ENCODE results near the gene CNGA3. TPM values are rescaled to one million over a fixed set of nuclear protein-coding genes. Genes with fewer than 3 reads are reported as not detected.

Gene CNGA3
- total RNA-seq, 1 donor from 2014 or later, result 3.7 TPM

GRCh38 chr2:98310010-98310409 lies 36.2 kb upstream of the CNGA3 start:
- peaks cover 21% of the 10 kb centered on the region for H3K27me3 Mint-ChIP-seq
- no peak for TF ChIP-seq CTCF (conservative IDR thresholded peaks at IDR 0.05)
- peaks cover 9% of the 10 kb centered on the region for H3K4me1 Mint-ChIP-seq (ENCODE audit: unreplicated experiment)
- no peak overlapping the region for H3K27ac Mint-ChIP-seq
- no peaks in the 10 kb centered on the region for H3K9me3 Mint-ChIP-seq
- no peak for DNase-seq (ENCODE audit: extremely low spot score, unreplicated experiment)
- no peak overlapping the region for H3K4me3 Mint-ChIP-seq
- H3K36me3 Mint-ChIP-seq, result no peaks in the 10 kb centered on the region

GRCh38 chr2:98311090-98311489 lies 35.2 kb upstream of the CNGA3 start:
- DNase-seq (ENCODE audit: extremely low spot score, unreplicated experiment), result no peak
- no peak overlapping the region for H3K4me3 Mint-ChIP-seq
- H3K27ac Mint-ChIP-seq, result no peak overlapping the region
- H3K4me1 Mint-ChIP-seq (ENCODE audit: unreplicated experiment), result peaks cover 9% of the 10 kb centered on the region
- H3K36me3 Mint-ChIP-seq, result no peaks in the 10 kb centered on the region
- H3K27me3 Mint-ChIP-seq, result peaks cover 15% of the 10 kb centered on the region
- no peaks in the 10 kb centered on the region for H3K9me3 Mint-ChIP-seq
- TF ChIP-seq CTCF (conservative IDR thresholded peaks at IDR 0.05), result no peak

GRCh38 chr2:98311771-98312545 lies 34.3 kb upstream of the CNGA3 start:
- Mint-ChIP-seq H3K4me3 (no peak overlapping the region), H3K36me3 (no peaks in the 10 kb centered on the region), H3K27me3 (peaks cover 10% of the 10 kb centered on the region), H3K27ac (no peak overlapping the region), H3K4me1 (ENCODE audit: unreplicated experiment) (peaks cover 9% of the 10 kb centered on the region), H3K9me3 (no peaks in the 10 kb centered on the region)
- no peak for TF ChIP-seq CTCF (conservative IDR thresholded peaks at IDR 0.05)
- no peak for DNase-seq (ENCODE audit: extremely low spot score, unreplicated experiment)

GRCh38 chr2:98313492-98314250 lies 32.6 kb upstream of the CNGA3 start:
- H3K9me3 Mint-ChIP-seq, result no peaks in the 10 kb centered on the region
- H3K4me3 Mint-ChIP-seq, result no peak overlapping the region
- DNase-seq (ENCODE audit: extremely low spot score, unreplicated experiment), result no peak
- H3K27ac Mint-ChIP-seq, result no peak overlapping the region
- H3K27me3 Mint-ChIP-seq, result peaks cover 8% of the 10 kb centered on the region
- peaks cover 4% of the 10 kb centered on the region for H3K4me1 Mint-ChIP-seq (ENCODE audit: unreplicated experiment)
- TF ChIP-seq CTCF (conservative IDR thresholded peaks at IDR 0.05), result no peak
- peaks cover 3% of the 10 kb centered on the region for H3K36me3 Mint-ChIP-seq

GRCh38 chr2:98314251-98314650 lies 32.0 kb upstream of the CNGA3 start:
- Mint-ChIP-seq H3K27me3 (peaks cover 8% of the 10 kb centered on the region), H3K36me3 (peaks cover 3% of the 10 kb centered on the region), H3K9me3 (no peaks in the 10 kb centered on the region), H3K4me1 (ENCODE audit: unreplicated experiment) (peaks cover 4% of the 10 kb centered on the region), H3K4me3 (no peak overlapping the region), H3K27ac (no peak overlapping the region)
- no peak for TF ChIP-seq CTCF (conservative IDR thresholded peaks at IDR 0.05)
- no peak for DNase-seq (ENCODE audit: extremely low spot score, unreplicated experiment)
